Measurements from ENCODE around the gene PODN. TPM values are rescaled to one million over a fixed set of nuclear protein-coding genes. Genes with fewer than 3 reads are reported as not detected.

The PODN gene
- total RNA-seq, 1 donor from 2014 or later, result 0.53 TPM

DNA sequence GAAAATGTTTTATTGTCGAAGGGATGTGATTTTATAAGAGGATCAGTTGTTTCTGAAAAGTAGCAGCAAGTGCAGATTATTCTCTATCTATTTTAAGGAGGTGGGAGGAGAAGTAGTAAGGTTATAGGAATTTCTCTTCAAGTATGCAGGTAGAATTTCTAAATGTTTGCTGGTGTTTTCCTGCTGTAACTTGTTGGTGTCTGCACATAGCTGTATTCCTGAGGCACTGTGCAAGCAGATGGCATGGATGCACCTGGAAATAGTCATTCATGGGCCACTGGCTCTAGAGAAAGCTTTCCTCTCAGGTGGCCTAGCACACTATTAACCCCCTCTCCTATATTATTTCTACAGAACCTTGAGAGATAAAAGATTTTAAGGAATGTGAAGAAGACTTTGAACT is 30.3 kb upstream of the PODN start:
- TF ChIP-seq, protein P1, sequence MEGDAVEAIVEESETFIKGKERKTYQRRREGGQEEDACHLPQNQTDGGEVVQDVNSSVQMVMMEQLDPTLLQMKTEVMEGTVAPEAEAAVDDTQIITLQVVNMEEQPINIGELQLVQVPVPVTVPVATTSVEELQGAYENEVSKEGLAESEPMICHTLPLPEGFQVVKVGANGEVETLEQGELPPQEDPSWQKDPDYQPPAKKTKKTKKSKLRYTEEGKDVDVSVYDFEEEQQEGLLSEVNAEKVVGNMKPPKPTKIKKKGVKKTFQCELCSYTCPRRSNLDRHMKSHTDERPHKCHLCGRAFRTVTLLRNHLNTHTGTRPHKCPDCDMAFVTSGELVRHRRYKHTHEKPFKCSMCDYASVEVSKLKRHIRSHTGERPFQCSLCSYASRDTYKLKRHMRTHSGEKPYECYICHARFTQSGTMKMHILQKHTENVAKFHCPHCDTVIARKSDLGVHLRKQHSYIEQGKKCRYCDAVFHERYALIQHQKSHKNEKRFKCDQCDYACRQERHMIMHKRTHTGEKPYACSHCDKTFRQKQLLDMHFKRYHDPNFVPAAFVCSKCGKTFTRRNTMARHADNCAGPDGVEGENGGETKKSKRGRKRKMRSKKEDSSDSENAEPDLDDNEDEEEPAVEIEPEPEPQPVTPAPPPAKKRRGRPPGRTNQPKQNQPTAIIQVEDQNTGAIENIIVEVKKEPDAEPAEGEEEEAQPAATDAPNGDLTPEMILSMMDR (IDR thresholded peaks at IDR 0.05; ENCODE audit: insufficient read depth, low read length, severe bottlenecking), result no peak
- Histone ChIP-seq H3K27me3 (ENCODE audit: control insufficient read depth, insufficient read depth, low read length) (no peaks in the 10 kb centered on the region), H3K4me3 (ENCODE audit: low read depth, low read length) (no peak overlapping the region), H3K36me3 (ENCODE audit: control insufficient read depth, insufficient read depth, low read length) (no peaks in the 10 kb centered on the region)
- FAIRE-seq (peak; percentile 13), DNase-seq (ENCODE audit: low read depth) (peak; percentile 92)

DNA sequence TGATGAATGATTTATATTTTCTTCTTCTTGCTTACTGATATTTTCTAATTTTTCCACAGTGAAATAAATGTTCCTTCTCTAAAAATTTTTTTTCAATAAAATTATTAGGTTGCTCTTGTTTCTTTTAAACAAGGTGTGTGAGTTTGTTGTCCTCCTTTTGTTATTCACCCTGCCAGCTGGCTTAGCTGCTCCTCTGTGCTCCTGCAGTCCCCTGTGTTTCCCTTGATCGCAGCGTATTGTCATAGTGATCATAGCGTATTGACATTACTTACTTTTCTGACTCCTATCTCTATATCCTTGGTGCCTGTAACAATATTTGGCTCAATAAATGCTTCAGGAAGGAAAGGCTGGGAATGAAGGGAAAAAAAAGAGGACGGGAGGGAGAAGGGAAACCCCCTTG is 24.9 kb upstream of the PODN start:
- Histone ChIP-seq H3K36me3 (ENCODE audit: control insufficient read depth, insufficient read depth, low read length) (peaks cover 1% of the 10 kb centered on the region), H3K4me3 (ENCODE audit: low read depth, low read length) (no peak overlapping the region), H3K27me3 (ENCODE audit: control insufficient read depth, insufficient read depth, low read length) (no peaks in the 10 kb centered on the region)
- FAIRE-seq, result no peak
- DNase-seq (ENCODE audit: low read depth), result no peak
- TF ChIP-seq, protein P1 (IDR thresholded peaks at IDR 0.05; ENCODE audit: insufficient read depth, low read length, severe bottlenecking), result no peak

DNA sequence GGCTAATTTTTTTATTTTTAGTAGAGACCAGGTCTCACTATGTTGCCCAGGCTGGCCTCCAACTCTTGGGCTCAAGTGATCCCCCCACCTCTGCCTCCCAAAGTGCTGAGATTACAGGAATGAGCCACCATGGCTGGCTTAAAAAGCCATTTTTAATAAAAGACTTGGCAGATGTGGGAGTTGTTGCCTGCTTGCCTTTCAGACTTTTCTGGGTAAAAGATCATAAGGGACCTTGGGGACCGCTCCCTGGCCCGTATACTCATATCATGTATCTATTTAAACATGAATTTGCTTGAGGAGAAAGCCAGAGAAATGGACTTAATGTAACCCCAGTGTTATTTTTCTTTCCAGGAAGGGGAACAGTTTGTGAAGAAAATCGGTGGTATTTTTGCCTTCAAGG is 23.4 kb upstream of the PODN start:
- no peak for DNase-seq (ENCODE audit: low read depth)
- Histone ChIP-seq H3K4me3 (ENCODE audit: low read depth, low read length) (no peak overlapping the region), H3K36me3 (ENCODE audit: control insufficient read depth, insufficient read depth, low read length) (peaks cover 1% of the 10 kb centered on the region), H3K27me3 (ENCODE audit: control insufficient read depth, insufficient read depth, low read length) (no peaks in the 10 kb centered on the region)
- TF ChIP-seq, protein P1 (IDR thresholded peaks at IDR 0.05; ENCODE audit: insufficient read depth, low read length, severe bottlenecking), result no peak
- FAIRE-seq, result no peak

DNA sequence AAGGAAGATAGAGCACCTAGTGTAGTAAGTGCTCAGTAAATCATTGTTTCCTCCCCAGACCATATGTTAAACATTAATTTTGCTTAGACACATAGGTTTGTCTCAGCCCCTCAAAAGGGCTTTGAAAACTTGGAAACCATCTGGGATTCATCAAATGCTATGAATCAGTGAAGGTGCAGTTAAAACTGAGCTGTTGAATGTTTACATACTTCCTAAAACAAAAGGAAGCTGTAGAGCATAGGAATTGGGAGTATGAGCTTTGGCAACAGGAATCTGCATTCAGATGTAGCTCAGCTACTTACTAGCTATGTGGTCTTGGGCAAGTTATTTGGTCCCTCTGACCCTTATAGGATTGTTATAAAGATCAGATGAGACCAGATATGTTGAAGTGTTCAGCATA is 18.7 kb upstream of the PODN start:
- FAIRE-seq (no peak), DNase-seq (ENCODE audit: low read depth) (no peak)
- TF ChIP-seq, protein P1 (IDR thresholded peaks at IDR 0.05; ENCODE audit: insufficient read depth, low read length, severe bottlenecking), result no peak
- Histone ChIP-seq H3K4me3 (ENCODE audit: low read depth, low read length) (no peak overlapping the region), H3K36me3 (ENCODE audit: control insufficient read depth, insufficient read depth, low read length) (peaks cover 1% of the 10 kb centered on the region), H3K27me3 (ENCODE audit: control insufficient read depth, insufficient read depth, low read length) (no peaks in the 10 kb centered on the region)

DNA sequence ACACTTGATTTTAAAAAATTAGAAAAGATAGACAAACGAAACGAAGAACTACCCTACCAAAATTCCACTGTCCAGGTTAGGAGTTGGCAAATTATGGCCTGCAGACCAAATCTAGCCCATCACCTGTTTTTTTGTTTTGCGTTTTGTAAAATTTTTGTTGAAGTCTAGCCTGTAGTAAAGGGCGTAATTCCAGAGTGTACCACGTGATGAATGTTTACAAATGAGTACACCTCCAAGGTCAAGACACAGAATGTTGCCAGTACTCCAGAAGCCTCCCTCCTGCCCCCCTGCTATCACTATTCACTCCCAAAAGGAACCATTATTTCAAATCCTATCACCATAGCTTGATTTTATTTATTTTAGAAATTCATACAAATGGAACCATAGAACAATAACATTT is 17.1 kb upstream of the PODN start:
- Histone ChIP-seq H3K27me3 (ENCODE audit: control insufficient read depth, insufficient read depth, low read length) (no peaks in the 10 kb centered on the region), H3K36me3 (ENCODE audit: control insufficient read depth, insufficient read depth, low read length) (peaks cover 2% of the 10 kb centered on the region), H3K4me3 (ENCODE audit: low read depth, low read length) (no peak overlapping the region)
- FAIRE-seq (no peak), DNase-seq (ENCODE audit: low read depth) (no peak)
- TF ChIP-seq, protein P1 (IDR thresholded peaks at IDR 0.05; ENCODE audit: insufficient read depth, low read length, severe bottlenecking), result no peak

DNA sequence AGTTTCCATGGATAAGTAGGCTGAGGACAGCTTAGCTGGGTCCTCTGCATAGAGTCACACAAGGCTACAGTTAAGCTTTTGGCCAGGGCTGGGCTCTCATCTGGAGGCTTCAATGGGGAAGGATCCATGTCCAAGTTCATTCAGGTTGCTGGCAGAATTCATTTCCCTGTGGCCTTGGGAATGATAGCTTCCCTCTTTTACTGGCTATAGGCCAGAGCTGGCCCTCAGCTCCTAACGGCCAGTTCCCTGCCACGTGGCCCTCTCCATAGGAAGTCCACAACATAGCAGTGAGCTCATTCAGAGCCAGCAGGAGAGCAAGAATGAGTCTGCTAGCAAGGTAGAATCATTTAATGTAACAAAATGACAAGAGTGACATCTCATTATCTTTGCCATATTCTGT is 15.1 kb upstream of the PODN start:
- Histone ChIP-seq H3K27me3 (ENCODE audit: control insufficient read depth, insufficient read depth, low read length) (no peaks in the 10 kb centered on the region), H3K4me3 (ENCODE audit: low read depth, low read length) (no peak overlapping the region), H3K36me3 (ENCODE audit: control insufficient read depth, insufficient read depth, low read length) (peaks cover 2% of the 10 kb centered on the region)
- TF ChIP-seq, protein P1 (IDR thresholded peaks at IDR 0.05; ENCODE audit: insufficient read depth, low read length, severe bottlenecking), result no peak
- no peak for FAIRE-seq
- no peak for DNase-seq (ENCODE audit: low read depth)
